HL-60/S4 treated with retinoic acid at 250 ng/mL for 4 days and 3 days (cell line): ENCODE measurements around the gene RNF186.
"Not testable (repeated sequence)": the region's sequence is repeated elsewhere in the genome, so short reads cannot be mapped to it uniquely, and the experiment has no call there.

Experiments
- in situ Hi-C: fragments of 300-500 bp; cut with MboI; formaldehyde crosslinking; loops from 2 replicates; pipeline ENCODE4 v1.7.0; 2022; ENCODE audit warnings: low sequenced_read_pairs

The RNF186 gene

DNA sequence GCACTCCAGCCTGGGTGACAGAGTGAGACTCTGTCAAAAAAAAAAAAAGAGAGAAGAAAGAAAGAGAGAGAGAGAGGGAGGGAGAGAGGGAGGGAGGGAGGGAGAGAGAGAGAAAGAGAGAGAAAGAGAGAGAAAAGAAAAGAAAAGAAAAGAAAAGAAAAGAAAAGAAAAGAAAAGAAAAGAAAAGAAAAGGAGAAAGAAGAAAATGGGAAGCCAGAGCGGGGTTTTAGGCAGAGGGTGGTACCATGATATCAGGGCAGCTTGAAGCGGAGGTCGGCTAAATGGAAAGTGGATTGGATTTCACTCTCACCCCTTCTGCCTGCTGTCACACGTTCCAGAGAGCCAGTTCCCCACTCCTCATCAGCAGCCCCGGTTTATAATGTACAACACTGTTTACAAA lies 17.3 kb downstream of the RNF186 start:
- in situ Hi-C loops = no loop called here

DNA sequence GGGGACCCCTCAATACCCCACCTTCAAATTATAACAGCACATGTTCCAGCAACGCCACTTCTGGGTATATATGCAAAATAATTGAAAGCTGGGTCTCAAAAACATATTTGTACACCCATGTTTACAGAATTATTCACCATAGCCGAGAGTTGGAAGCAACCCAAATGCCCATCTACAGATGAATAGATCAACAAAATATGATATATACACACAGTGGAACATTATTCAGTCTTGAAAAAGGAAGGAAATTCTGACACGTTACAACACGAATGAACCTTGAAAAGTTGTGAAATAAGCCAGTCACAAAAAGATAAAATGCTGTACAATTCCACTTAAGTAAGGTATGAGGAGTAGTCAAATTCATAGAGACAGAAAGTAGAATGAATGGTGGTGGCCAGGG lies 20.5 kb downstream of the RNF186 start:
- in situ Hi-C loops = no loop called here

DNA sequence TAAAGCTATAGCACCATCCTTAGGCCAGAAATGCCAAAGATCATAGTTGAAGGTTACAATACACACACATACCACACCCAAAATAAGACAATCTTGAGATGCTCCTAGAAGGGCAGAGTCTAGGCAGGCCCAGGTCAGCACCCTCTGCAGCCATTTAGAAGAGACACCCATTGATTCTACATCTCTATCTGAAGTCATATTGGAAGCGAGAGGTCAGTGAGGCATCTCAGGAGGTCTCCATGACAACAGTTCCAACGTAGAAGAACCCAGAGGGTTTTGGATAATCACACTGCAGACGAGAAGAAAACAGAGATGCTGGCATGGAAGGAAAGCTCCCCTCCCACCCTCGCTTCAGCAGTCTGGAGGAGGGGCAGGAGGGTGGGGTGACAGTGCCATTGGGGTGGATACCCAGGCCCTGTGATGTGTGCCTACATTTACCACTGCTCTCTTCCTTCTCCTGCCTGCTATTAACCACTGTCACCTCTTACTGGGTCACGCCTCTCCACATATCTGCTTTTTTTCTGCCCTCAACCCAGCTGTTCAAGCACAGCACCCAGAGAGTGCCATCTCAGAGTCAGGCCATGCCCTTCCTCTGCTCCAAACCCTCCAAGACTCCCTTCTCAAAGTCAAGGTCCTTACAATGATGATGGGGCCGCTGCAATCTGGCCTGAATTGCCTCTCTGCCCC lies 21.6 kb downstream of the RNF186 start:
- in situ Hi-C loops = no loop called here

DNA sequence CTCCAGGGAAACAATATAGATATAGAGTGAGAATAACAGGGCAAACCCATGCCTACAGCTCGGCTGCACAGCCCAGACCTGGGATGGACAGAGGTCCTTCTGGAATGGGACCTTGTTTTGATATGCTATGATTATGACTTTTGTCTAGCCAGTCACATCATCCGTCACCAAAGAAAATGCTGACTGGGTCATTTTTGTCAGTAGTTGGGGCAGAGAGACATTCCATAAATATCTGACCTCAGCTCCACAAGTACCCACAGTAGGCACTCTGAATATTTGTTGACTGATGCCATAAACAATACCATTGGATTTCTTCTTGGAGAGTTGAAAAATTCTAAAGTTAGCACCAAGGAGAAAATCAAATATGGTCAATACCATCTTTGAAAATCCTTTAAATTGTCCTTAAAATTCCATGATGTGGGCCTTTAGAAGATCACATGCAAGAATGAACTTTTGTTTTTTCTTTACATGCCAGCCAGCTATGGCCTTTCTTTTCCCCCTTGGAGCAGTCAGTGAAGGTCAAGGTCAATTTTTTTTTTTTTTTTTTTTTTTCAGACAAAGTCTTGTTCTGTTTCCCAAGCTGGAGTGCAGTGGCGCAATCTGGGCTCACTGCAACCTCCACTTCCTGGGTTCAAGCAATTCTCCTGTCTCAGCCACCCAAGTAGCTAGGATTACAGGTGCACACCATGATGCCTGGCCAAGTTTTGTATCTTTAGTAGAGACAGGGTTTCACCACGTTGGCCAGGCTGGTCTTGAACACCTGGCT lies 22.7 kb downstream of the RNF186 start:
- in situ Hi-C loops = no loop called here

DNA sequence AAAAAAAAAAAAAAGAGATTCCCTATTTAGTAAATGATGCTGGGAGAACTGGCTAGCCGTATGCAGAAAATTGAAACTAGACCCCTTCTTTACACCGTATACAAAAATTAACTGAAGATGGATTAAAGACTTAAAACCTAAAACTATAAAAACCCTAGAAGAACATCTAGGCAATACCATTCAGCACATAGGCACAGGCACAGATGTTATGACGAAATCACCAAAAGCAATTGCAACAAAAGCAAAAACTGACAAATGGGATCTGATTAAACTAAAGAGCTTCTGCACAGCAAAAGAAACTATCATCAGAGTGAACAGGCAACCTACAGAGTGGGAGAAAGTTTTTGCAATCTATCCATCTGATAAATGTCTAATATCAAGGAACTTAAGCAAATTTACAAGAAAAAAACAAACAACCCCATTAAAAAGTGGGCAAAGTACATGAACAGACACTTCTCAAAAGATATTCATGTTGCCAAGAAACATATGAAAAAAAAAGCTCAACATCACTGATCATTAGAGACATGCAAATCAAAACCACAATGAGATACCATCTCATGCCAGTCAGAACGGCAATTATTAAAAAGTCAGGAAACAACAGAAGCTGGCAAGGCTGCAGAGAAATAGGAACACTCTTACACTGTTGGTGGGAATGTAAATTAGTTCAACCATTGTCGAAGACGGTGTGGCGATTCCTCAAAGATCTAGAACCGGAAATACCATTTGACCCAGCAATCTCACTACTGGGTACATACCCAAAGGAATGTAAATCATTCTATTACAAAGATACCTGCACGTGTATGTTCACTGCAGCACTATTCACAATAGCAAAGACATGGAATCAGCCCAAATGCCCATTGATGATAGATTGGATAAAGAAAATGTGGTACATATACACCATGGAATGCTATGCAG lies 24.8 kb downstream of the RNF186 start:
- in situ Hi-C loops = not testable (repeated sequence)

DNA sequence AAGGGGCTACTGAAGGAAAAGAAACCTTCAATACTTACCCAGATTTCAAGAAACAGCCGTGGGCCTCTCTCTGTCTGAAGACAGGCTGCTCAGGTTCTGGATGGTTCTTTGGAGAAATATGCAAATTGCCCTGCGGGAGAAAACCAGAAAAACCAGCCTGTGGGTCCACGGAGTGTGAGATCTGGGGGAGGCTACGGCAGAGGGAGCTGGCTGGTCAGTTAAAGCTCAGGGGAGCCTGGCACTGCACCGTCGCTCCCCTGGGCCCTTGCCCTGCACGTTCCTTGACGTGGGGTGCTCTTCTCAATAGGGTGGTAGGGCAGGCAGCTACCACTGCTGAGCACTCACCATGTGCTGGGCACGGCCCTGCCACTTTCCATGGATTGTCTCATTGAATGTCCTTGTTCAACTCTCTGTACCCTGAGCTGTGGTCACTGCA lies 28.1 kb downstream of the RNF186 start:
- in situ Hi-C loops = no loop called here

DNA sequence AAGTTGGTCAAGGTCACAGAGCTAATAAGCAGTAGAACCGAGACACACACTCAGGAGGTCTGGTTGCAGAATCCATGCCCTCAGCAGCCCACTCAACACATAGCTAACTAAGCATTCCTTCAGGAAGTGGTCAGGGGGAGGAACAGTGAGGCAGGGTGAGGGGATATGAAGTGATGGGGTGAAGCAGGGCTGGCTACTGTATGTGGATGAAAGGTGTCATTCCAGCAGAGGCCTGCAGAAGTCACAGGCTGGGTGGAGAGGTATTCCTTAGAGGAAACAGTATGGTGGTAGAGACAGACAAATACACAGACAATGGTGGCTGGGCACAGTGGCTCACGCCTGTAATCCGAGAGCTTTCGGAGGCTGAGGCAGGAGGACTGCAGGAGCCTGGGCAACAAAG lies 29.4 kb downstream of the RNF186 start:
- in situ Hi-C loops = no loop called here

DNA sequence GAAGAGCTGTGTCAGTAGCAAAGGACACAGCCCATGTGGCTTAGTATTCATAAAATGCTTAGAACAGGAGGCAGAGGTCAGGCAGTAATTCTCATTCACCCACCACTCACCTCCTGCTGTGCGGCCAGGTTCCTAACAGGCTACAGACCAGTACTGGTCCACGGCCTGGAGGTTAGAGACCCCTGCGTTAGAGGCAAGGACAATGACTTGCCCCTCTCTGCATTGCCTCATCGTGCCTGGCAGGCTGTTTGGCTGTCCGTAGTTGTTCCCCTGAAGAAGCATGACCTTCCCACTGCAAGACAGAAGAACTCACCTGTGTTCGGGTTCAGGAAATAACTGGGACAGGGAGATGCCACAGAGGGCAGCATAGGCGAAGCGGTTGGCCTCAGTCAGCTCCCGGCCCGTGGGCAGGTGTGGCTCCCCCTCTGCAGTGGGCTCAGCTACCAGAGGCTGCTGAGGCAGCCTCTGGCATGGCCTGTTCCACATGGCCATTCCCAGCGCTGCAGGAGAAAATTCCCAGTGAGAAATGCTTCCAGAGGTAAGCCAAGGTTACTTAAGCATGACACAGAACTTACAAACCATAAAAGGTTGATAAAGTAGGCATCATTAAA lies 34.7 kb downstream of the RNF186 start:
- in situ Hi-C loops = no loop called here

DNA sequence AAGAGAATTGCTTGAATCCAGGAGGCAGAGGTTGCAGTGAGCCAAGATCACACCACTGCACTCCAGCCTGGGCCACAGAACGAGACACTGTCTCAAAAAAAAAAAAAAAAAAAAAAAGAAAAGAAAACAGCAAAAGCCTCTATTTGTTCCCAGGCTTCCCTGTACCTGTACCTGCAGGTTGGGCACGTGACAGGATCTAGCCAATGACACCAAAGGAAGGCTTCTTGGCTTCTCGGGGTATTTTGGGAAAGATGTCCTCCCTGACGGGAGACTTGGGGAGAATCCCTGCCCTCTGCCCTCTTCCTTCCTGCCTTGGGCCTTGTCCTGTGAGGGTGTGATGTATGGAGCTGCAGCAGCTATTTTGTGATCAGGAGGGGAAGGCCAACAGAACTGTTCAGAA lies 38.1 kb downstream of the RNF186 start:
- in situ Hi-C loops = no loop called here

DNA sequence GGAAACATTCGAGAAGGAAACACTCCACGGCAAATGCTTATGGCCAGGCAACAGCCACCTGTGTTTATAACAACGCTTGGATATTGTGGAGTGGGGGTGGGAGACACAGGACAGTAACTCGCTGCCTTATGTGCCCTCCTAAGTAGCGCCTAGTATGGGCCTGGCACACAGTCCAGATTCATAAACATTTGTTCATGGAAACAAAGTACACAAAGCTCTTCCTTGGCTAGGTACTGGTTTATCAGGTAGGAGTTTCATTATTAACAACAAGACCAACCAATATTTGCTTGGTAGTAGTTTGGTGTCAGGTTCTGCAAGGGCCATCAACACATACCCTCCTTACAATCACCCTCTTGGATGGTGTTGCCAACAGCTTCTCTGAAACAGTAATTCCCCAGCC lies 38.8 kb downstream of the RNF186 start:
- in situ Hi-C loops = no loop called here

DNA sequence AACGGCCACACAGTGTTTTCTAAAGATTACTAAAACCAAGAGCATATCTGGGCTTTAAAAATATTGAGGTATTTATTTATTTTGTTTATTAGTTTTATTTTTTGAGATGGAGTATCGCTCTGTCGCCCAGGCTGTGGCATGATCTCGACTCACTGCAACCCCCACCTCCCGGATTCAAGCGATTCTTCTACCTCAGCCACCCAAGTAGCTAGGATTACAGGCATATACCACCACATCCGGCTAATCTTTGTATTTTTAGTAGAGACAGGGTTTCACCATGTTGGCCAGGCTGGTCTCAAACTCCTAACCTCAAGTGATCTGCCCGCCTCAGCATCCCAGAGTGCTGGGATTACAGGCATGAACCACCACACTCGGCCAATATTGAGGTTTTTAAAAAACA lies 39.3 kb downstream of the RNF186 start:
- in situ Hi-C loops = no loop called here

DNA sequence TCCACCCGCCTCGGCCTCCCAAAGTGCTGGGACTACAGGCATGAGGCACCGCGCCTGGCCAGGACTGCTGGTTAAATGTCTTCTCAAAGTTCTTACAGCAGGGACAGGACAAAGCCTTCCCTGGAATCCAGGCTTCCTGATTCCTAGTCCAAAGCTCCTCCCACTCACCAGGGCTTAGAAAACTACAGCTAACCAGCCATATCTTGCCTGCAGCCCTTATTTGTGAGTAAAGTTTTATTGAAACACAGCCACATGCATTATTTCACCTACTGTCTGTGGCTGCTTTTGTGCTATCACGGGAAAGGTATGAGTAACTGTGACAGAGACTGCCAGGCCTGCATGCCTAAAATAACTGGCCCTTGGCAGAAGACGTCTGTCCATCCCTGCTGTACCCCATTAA lies 39.8 kb downstream of the RNF186 start:
- in situ Hi-C loops = no loop called here

DNA sequence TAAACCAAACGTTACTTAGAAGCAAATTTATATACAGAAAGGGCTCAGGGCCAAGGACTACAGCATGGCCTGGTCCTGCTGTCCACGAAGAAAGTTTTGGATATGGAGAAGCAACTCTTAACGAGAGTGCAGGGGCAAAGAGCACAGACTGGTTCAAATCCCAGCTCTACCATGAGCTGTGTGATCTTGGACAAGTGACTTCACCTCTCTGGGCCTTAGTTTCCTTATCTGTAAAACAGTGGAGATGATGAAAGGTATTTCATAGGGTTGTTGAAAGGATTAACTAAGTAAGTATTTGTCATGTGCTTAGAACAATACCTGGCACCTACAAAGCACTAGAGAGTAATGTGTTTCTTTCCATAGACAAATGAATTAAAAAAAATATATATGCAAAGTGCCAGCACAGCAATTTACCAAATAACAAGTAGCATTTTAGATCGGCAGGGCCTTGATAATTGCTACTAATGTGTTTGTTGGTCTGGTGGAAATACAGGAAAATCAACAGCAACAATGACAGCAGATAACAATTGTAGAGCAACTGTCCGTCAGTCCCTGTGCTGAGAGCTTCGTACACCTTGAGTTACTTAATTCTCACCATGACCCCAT lies 40.8 kb downstream of the RNF186 start:
- in situ Hi-C loops = no loop called here

DNA sequence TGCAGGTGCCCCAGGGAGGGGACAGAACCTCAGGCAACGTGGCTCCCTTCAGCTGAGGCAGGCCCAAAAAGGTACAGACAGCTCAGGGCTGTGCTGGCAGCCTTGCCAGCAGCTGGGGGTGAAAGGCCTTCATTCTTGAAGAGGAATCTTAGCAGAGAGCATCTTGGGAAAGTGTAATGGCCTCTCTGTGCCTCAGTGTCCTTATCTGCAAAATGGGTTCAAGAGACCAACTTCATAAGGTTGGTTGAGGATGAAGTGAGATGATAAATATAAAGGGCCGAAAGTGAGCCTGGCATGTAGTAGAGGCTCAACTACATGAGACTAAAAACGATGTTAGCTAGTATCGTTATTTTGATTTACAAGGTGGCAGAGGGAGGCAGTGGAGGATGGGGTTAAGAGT lies 41.6 kb downstream of the RNF186 start:
- in situ Hi-C loops = no loop called here

DNA sequence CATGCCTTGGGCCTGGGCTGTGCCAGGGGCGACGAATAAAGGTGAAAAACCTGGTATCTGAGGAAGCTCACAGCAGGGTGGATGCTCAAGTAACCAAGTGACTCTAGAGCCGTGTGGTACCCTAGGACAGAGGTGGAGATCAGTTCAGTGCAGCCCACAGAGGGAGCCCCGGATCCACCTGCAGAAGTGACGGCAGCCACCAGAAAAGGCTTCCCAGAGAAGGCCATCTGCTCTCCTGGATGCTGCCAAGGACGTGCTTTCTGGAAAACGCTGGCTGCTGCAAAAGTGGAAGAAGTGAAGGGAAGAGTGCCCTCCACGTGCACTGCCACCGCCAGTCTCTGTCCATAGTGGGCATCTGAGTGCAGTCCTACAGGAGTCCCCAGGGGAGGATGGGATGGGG lies 43.0 kb downstream of the RNF186 start:
- in situ Hi-C loops = no loop called here

DNA sequence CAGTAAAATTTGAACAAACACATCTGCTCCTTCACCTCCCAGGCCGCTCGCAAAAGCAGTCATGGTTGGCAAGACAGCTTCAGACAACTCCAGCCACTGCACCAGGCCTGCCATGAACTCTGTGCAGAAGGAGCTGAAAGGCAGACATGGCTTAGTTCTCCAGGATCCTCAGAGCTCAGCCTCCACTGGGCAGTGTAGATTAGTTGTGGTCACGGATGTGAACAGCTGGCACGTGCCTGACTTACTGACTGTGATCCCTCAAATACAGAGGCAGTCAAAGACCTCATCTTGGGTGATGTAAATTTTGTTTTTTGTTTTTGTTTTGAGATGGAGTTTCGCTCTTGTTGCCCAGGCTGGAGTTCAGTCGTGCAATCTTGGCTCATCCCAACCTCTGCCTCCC lies 43.7 kb downstream of the RNF186 start:
- in situ Hi-C loops = no loop called here

DNA sequence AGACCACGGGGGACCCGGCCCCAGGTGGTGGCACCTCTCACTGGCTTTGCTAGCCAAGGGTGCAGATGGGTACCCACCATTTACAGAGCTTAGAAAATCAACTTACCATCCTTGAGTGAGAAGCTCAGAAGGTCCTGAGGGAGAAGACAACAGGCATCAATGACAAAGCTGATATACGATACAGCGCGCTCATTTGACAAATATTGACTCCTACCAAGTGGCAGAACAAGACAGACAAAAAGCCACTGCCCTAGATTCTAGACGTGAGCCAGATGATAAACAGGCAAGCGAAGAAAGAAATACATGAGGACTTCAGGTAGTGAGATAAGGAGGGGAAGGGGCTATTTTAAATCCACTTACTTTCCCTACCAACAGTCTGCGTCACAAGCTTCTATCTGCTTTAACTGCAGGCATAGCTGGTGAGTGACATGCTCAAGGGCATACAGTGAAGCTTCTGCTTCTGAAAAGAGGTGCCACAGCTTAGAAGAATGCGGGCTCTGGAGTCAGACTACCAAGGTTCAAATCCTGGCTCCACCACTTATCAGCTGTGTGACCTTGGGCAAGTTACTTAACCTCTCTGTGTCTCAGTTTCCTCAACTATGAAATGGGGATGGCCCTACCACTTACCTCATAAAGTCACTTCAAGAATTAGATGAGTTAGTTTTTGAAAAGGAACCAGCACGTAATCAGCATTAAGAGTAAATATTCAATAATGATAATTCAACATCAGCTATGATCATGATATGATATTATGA lies 44.5 kb downstream of the RNF186 start:
- in situ Hi-C loops = no loop called here

DNA sequence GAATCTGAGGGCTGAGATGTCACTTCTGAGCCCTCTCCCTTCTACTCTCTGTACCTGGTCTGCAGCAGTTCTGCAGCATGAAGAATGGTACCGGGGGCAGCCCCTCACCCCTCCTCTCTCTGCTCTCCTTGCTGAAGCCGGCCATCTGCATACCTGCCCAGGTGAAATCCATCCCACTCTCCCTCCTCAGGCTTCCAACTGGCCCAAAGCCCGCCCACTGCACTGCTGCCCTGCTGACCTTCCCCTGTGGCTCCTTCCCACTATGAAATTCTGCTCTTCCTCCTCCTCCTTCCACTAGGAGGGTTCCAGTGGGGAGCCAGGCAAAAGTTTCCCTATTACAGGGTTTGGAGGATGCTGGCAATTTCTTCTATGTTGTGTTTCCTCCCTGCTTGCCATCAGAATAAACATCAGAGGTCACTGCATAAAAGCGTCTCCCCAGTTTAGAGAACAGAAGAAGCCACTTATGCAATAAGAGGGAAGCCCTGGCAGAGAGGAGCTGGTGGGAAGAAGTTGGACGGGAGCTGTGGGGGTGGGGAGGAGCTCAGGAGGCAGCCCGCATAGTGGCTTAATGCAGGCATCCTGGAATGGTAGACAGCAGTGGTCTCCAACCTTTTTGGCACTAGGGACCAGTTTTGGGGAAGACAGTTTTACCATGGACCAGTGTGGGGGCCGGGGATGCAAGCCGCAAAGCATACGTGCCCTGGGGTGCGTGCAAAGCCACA lies 45.7 kb downstream of the RNF186 start:
- in situ Hi-C loops = no loop called here
